Measurements from ENCODE around the gene LPA.
A peak's percentile ranks its signal among the peaks of the same experiment; 100 is the strongest.
"Not testable (repeated sequence)": the region's sequence is repeated elsewhere in the genome, so short reads cannot be mapped to it uniquely, and the experiment has no call there.

LPA gene

GRCh38 chr6:160581406-160581805 is 82.7 kb downstream of the LPA start:
- ATAC-seq (no peak), DNase-seq (no peak)
- Mint-ChIP-seq H3K9me3 (peaks cover 0 to 5% of the 10 kb centered on the region in 2 donors), H3K4me1 (no peaks in the 10 kb centered on the region), H3K4me3 (no peak overlapping the region), H3K27me3 (peaks cover 24% of the 10 kb centered on the region), H3K27ac (no peak overlapping the region)

- not testable (repeated sequence) for H3K4me3 Mint-ChIP-seq, H3K4me1 Mint-ChIP-seq, DNase-seq, H3K9me3 Mint-ChIP-seq, ATAC-seq, H3K27ac Mint-ChIP-seq
- peaks cover 29% of the 10 kb centered on the region for H3K27me3 Mint-ChIP-seq
Measured at GRCh38 chr6:160578515-160578914, 85.6 kb downstream of the LPA start.

- no peak for DNase-seq
- no peak overlapping the region for H3K4me3 Mint-ChIP-seq
- ATAC-seq = no peak
- no peak overlapping the region for H3K27ac Mint-ChIP-seq
- no peaks in the 10 kb centered on the region for H3K4me1 Mint-ChIP-seq
- peaks cover 0 to 7% of the 10 kb centered on the region in 2 donors for H3K9me3 Mint-ChIP-seq
- peaks cover 30% of the 10 kb centered on the region for H3K27me3 Mint-ChIP-seq
Measured at GRCh38 chr6:160573943-160574342, 90.1 kb downstream of the LPA start.

- not testable (repeated sequence) for H3K4me3 Mint-ChIP-seq, H3K4me1 Mint-ChIP-seq, DNase-seq, H3K9me3 Mint-ChIP-seq, ATAC-seq, H3K27ac Mint-ChIP-seq
- peaks cover 45% of the 10 kb centered on the region for H3K27me3 Mint-ChIP-seq
Measured at GRCh38 chr6:160571201-160571600, 92.9 kb downstream of the LPA start.

- no peaks in the 10 kb centered on the region for H3K4me1 Mint-ChIP-seq
- DNase-seq (no peak), ATAC-seq (no peak)
- H3K4me3 Mint-ChIP-seq = no peak overlapping the region
- no peaks in the 10 kb centered on the region for H3K9me3 Mint-ChIP-seq
- peaks cover 30% of the 10 kb centered on the region for H3K27me3 Mint-ChIP-seq
- no peak overlapping the region for H3K27ac Mint-ChIP-seq
Measured at GRCh38 chr6:160544802-160545201, 119.3 kb downstream of the LPA start.

- no peaks in the 10 kb centered on the region for H3K4me1 Mint-ChIP-seq
- no peak overlapping the region for H3K4me3 Mint-ChIP-seq
Measured at GRCh38 chr6:160535270-160535669, 128.8 kb downstream of the LPA start.

GRCh38 chr6:160534050-160534696 is 129.9 kb downstream of the LPA start:
- peak; percentile 51 to 55 for DNase-seq
- Mint-ChIP-seq H3K4me1 (no peaks in the 10 kb centered on the region), H3K4me3 (no peak overlapping the region), H3K27me3 (peaks cover 7% of the 10 kb centered on the region), H3K9me3 (peaks cover 0 to under 1% of the 10 kb centered on the region in 2 donors), H3K27ac (no peak overlapping the region)
- peak; percentile 76 for ATAC-seq

More at GRCh38 chr6:160535270-160535669, 128.8 kb downstream of the LPA start:
- Mint-ChIP-seq H3K27ac (no peak overlapping the region), H3K27me3 (peaks cover under 1% of the 10 kb centered on the region), H3K9me3 (no peaks in the 10 kb centered on the region)
- ATAC-seq = peak; percentile 45
- no peak for DNase-seq

GRCh38 chr6:160532315-160532714 is 131.8 kb downstream of the LPA start:
- no peak for DNase-seq
- no peak for ATAC-seq
- no peak overlapping the region for H3K4me3 Mint-ChIP-seq
- peaks cover 17% of the 10 kb centered on the region for H3K27me3 Mint-ChIP-seq
- H3K27ac Mint-ChIP-seq = no peak overlapping the region
- no peaks in the 10 kb centered on the region for H3K4me1 Mint-ChIP-seq
- peaks cover 0 to 4% of the 10 kb centered on the region in 2 donors for H3K9me3 Mint-ChIP-seq

- no peak overlapping the region for H3K27ac Mint-ChIP-seq
- H3K27me3 Mint-ChIP-seq = peaks cover 20% of the 10 kb centered on the region
- H3K4me1 Mint-ChIP-seq = no peaks in the 10 kb centered on the region
- no peak for DNase-seq
- no peak for ATAC-seq
- H3K4me3 Mint-ChIP-seq = no peak overlapping the region
- peaks cover 0 to 4% of the 10 kb centered on the region in 2 donors for H3K9me3 Mint-ChIP-seq
Measured at GRCh38 chr6:160531826-160532225, 132.2 kb downstream of the LPA start.

- H3K9me3 Mint-ChIP-seq, ATAC-seq, H3K27ac Mint-ChIP-seq, DNase-seq, H3K4me1 Mint-ChIP-seq, H3K4me3 Mint-ChIP-seq: not testable (repeated sequence)
- peaks cover 27% of the 10 kb centered on the region for H3K27me3 Mint-ChIP-seq
Measured at GRCh38 chr6:160529524-160529923, 134.6 kb downstream of the LPA start.

GRCh38 chr6:160523223-160523622 is 140.9 kb downstream of the LPA start:
- peak overlapping the region in 1 of 2 donors; percentile 23 for H3K27ac Mint-ChIP-seq
- H3K4me3 Mint-ChIP-seq = no peak overlapping the region
- H3K4me1 Mint-ChIP-seq = peaks cover 15% of the 10 kb centered on the region
- H3K9me3 Mint-ChIP-seq = no peaks in the 10 kb centered on the region
- peaks cover 30% of the 10 kb centered on the region for H3K27me3 Mint-ChIP-seq
- ATAC-seq (peak; percentile 60), DNase-seq (peak; percentile 8 to 42)

GRCh38 chr6:160520043-160520904 is 143.8 kb downstream of the LPA start:
- Mint-ChIP-seq H3K4me3 (peak overlapping the region; percentile 95 to 98), H3K9me3 (no peaks in the 10 kb centered on the region), H3K27ac (peak overlapping the region; percentile 97), H3K4me1 (peaks cover 15% of the 10 kb centered on the region), H3K27me3 (peaks cover 31% of the 10 kb centered on the region)
- ATAC-seq = peak; percentile 87
- peak; percentile 76 to 77 for DNase-seq

GRCh38 chr6:160519603-160520042 is 144.5 kb downstream of the LPA start:
- Mint-ChIP-seq H3K4me3 (peak overlapping the region; percentile 95 to 98), H3K9me3 (no peaks in the 10 kb centered on the region), H3K27ac (peak overlapping the region; percentile 97), H3K4me1 (peaks cover 15% of the 10 kb centered on the region), H3K27me3 (peaks cover 38% of the 10 kb centered on the region)
- DNase-seq (no peak), ATAC-seq (peak; percentile 72)

GRCh38 chr6:160519133-160519532 is 144.9 kb downstream of the LPA start:
- H3K27ac Mint-ChIP-seq = no peak overlapping the region
- no peak for ATAC-seq
- H3K27me3 Mint-ChIP-seq = peaks cover 43% of the 10 kb centered on the region

GRCh38 chr6:160513836-160514235 is 150.2 kb downstream of the LPA start:
- ATAC-seq (no peak), DNase-seq (no peak)
- no peak overlapping the region for H3K4me3 Mint-ChIP-seq
- H3K27me3 Mint-ChIP-seq = peaks cover 50% of the 10 kb centered on the region
- H3K4me1 Mint-ChIP-seq = no peaks in the 10 kb centered on the region
- H3K27ac Mint-ChIP-seq = no peak overlapping the region
- no peaks in the 10 kb centered on the region for H3K9me3 Mint-ChIP-seq

More at GRCh38 chr6:160519133-160519532, 144.9 kb downstream of the LPA start:
- no peak for DNase-seq
- peaks cover 15% of the 10 kb centered on the region for H3K4me1 Mint-ChIP-seq
- no peaks in the 10 kb centered on the region for H3K9me3 Mint-ChIP-seq
- peak overlapping the region in 1 of 2 donors; percentile 31 for H3K4me3 Mint-ChIP-seq
